ENCODE measurements around the gene ST8SIA6.

DNA sequence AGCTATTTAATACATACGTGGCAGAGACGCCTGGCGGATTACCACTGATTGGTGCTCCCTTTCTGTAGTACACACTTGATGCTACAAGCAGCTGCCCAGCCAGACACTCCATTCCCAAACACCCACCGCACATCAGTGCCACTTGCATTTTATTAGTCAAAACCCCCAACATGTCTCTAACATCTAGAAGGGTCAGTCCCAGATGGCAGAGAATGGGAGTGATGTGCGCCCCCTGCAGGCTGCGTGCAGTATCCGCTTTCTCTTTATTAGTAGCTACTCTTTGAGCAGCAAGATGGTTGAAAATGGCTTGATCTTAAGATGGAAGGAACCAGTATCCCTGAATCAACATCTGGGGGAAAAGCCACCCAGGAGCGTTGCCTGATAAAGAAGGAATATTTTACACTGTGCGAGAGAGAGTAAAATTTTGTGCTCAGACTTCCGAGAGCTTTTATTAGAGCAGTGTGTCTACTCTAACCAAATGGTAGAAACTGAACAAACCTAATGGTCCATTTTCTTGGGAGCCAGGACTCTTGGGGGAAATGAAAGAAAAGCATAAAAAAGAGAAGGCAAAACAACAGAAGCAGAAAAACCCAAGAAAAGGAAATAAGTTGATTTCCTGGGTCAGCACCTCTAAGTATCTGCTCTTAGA, 78.3 kb downstream of the ST8SIA6 start:
- TF ChIP-seq, protein P1, sequence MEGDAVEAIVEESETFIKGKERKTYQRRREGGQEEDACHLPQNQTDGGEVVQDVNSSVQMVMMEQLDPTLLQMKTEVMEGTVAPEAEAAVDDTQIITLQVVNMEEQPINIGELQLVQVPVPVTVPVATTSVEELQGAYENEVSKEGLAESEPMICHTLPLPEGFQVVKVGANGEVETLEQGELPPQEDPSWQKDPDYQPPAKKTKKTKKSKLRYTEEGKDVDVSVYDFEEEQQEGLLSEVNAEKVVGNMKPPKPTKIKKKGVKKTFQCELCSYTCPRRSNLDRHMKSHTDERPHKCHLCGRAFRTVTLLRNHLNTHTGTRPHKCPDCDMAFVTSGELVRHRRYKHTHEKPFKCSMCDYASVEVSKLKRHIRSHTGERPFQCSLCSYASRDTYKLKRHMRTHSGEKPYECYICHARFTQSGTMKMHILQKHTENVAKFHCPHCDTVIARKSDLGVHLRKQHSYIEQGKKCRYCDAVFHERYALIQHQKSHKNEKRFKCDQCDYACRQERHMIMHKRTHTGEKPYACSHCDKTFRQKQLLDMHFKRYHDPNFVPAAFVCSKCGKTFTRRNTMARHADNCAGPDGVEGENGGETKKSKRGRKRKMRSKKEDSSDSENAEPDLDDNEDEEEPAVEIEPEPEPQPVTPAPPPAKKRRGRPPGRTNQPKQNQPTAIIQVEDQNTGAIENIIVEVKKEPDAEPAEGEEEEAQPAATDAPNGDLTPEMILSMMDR (conservative IDR thresholded peaks at IDR 0.05; ENCODE audit: low read depth, low read length), result peak; percentile 51
- no peak for TF ChIP-seq EZH2phosphoT487 (IDR thresholded peaks at IDR 0.05; ENCODE audit: borderline replicate concordance, low read length)
